ENCODE data around the gene MEIOC. TPM values are rescaled to one million over a fixed set of nuclear protein-coding genes. Genes with fewer than 3 reads are reported as not detected.

MEIOC gene
- total and polyA plus RNA-seq, 2 of the 8 experiments (the other 6 are each of a cell fraction or from before 2014, with no cell fraction given): 4.2 to 4.8 TPM

GRCh38 chr17:44677136-44677535 is 20.9 kb downstream of the MEIOC start:
- no peak overlapping the region for H3K56ac ChIP-seq (replicated peaks; ENCODE audit: insufficient read length, low read depth, low read length)
- no peak for DNase-seq (ENCODE audit: low read depth in 1 of 2, low spot score in 2 of 2)
- no peak overlapping the region for H2BK20ac ChIP-seq (ENCODE audit: low read length)
- H4K5ac ChIP-seq (ENCODE audit: insufficient read length, low read depth, low read length): no peak overlapping the region
- no peak overlapping the region for H2BK5ac ChIP-seq (ENCODE audit: low read depth, low read length)
- H3K4me1 ChIP-seq (replicated peaks in 1 of 4; ENCODE audit: control insufficient read depth in 3 of 4, insufficient read depth in 4 of 4, low read length in 3 of 4): no peaks in the 10 kb centered on the region
- CTCF ChIA-PET (ENCODE audit: partially characterized antibody): no interaction called here
- H2BK120ac ChIP-seq (replicated peaks; ENCODE audit: low read depth, low read length): no peak overlapping the region
- WGBS, 2 experiments (ENCODE audit: extremely low coverage in 1 of 2, insufficient coverage in 1 of 2, insufficient read length in 1 of 2, insufficient replicate concordance in 2 of 2, low coverage in 1 of 2, low lambda C conversion rate in 2 of 2, missing lambda C conversion rate in 1 of 2): 64% methylated on average over 2 of the region's 2 CpGs; no CpG with 5 or more reads in 1 of the 2 experiments
- no peaks in the 10 kb centered on the region; the same call in 1 of the 2 replicates for H3K79me1 ChIP-seq (ENCODE audit: low read depth, low read length)
- no peaks in the 10 kb centered on the region for H3K27me3 ChIP-seq (replicated peaks in 1 of 4; ENCODE audit: control insufficient read depth in 3 of 4, extremely low read depth in 1 of 4, insufficient read depth in 3 of 4, low read length in 3 of 4)
- no peaks in the 10 kb centered on the region for H3K23me2 ChIP-seq (ENCODE audit: low read depth, low read length)
- H3K18ac ChIP-seq (ENCODE audit: extremely low read depth, low read length): no peak overlapping the region
- no peak overlapping the region for H2BK15ac ChIP-seq (ENCODE audit: low read length)
- no peak overlapping the region for H3K9ac ChIP-seq (replicated peaks in 1 of 4; ENCODE audit: extremely low read depth in 1 of 4, low read depth in 3 of 4, low read length in 3 of 4)
- no peak overlapping the region for H3K4ac ChIP-seq (replicated peaks; ENCODE audit: insufficient read length, low read depth, low read length)
- H2AFZ ChIP-seq (ENCODE audit: low read length): no peak overlapping the region
- no peak overlapping the region for H3K4me2 ChIP-seq (ENCODE audit: insufficient read depth in 1 of 2, low read depth in 2 of 2, low read length in 2 of 2)
- no peak overlapping the region for H2BK12ac ChIP-seq (ENCODE audit: low read depth, low read length)
- H2AK5ac ChIP-seq (ENCODE audit: low read depth, low read length): no peak overlapping the region
- H3K9me3 ChIP-seq (ENCODE audit: insufficient read depth in 2 of 2, low read depth in 1 of 2, low read length in 1 of 2): no peaks in the 10 kb centered on the region
- no peak overlapping the region for H4K91ac ChIP-seq (replicated peaks; ENCODE audit: insufficient read length, low read length)
- H3K4me3 ChIP-seq (ENCODE audit: extremely low read depth in 1 of 4, insufficient read depth in 2 of 4, low read depth in 3 of 4, low read length in 4 of 4): no peak overlapping the region
- no peaks in the 10 kb centered on the region for H3K79me2 ChIP-seq (ENCODE audit: control insufficient read depth in 1 of 2, insufficient read depth in 2 of 2, low read length in 2 of 2)
- POLR2A ChIA-PET (ENCODE audit: partially characterized antibody): interaction anchor here (3.4 kb wide), 1 partner anchor 12 kb away, joined by 11 read pairs; the partner anchor contains the start of gene CCDC43
- H3K27ac ChIP-seq (ENCODE audit: low read depth, low read length): no peak overlapping the region
- H4K8ac ChIP-seq (ENCODE audit: extremely low read depth, insufficient read depth, low read length): no peak overlapping the region
- peaks cover 3 to 27% (median 7%) of the 10 kb centered on the region in 4 experiments; a peak in 7 of 8 replicates for H3K36me3 ChIP-seq (ENCODE audit: control insufficient read depth in 2 of 4, insufficient read depth in 4 of 4, low read length in 3 of 4)
- no peak overlapping the region for H3K23ac ChIP-seq (ENCODE audit: insufficient read length)
- FAIRE-seq: no peak
- no peaks in the 10 kb centered on the region for H4K20me1 ChIP-seq (replicated peaks in 1 of 2; ENCODE audit: control insufficient read depth in 1 of 2, insufficient read depth in 2 of 2, low read length in 2 of 2)
- H3K14ac ChIP-seq (ENCODE audit: insufficient read length): no peak overlapping the region
- TF ChIP-seq NANOG (IDR thresholded peaks at IDR 0.05; ENCODE audit: insufficient read depth, low read depth, low read length, poor library complexity, severe bottlenecking): no peak
- no peak for TF ChIP-seq SAP30 (IDR thresholded peaks at IDR 0.05; ENCODE audit: insufficient read depth, insufficient replicate concordance, low read length)
- no peak for TF ChIP-seq KDM5A (IDR thresholded peaks at IDR 0.05; ENCODE audit: low read length)
- TF ChIP-seq CBX8 (IDR thresholded peaks at IDR 0.05; ENCODE audit: borderline replicate concordance, low read depth, low read length): no peak

Data from H1 (cell line).